ENCODE results near the gene ZFR2.

The ZFR2 gene

DNA sequence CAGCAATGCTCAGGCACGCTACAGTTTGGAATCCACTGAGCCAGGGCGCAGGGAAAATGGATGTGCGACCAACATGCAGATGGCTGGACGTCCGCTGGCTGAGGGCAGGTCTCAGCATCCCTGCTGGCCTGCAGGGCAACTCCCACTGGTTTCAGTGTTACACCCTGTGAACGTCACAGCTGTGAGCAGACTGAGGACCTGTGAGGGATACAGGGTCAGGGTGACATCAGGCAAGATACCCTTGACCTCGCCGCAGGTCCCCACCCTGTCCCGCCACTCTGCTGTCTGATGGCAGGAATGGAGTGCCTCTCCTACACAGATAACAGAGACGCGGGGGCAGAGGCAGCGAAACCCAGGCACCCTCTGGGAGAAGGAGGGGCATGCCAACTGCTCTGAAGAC, 19.1 kb downstream of the ZFR2 start:
- no peak overlapping the region for H3K4me3 ChIP-seq (ENCODE audit: low read depth, low read length)
- TF ChIP-seq, protein P1, sequence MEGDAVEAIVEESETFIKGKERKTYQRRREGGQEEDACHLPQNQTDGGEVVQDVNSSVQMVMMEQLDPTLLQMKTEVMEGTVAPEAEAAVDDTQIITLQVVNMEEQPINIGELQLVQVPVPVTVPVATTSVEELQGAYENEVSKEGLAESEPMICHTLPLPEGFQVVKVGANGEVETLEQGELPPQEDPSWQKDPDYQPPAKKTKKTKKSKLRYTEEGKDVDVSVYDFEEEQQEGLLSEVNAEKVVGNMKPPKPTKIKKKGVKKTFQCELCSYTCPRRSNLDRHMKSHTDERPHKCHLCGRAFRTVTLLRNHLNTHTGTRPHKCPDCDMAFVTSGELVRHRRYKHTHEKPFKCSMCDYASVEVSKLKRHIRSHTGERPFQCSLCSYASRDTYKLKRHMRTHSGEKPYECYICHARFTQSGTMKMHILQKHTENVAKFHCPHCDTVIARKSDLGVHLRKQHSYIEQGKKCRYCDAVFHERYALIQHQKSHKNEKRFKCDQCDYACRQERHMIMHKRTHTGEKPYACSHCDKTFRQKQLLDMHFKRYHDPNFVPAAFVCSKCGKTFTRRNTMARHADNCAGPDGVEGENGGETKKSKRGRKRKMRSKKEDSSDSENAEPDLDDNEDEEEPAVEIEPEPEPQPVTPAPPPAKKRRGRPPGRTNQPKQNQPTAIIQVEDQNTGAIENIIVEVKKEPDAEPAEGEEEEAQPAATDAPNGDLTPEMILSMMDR (IDR thresholded peaks at IDR 0.05; ENCODE audit: borderline replicate concordance, insufficient read depth, low read depth, low read length) = no peak

DNA sequence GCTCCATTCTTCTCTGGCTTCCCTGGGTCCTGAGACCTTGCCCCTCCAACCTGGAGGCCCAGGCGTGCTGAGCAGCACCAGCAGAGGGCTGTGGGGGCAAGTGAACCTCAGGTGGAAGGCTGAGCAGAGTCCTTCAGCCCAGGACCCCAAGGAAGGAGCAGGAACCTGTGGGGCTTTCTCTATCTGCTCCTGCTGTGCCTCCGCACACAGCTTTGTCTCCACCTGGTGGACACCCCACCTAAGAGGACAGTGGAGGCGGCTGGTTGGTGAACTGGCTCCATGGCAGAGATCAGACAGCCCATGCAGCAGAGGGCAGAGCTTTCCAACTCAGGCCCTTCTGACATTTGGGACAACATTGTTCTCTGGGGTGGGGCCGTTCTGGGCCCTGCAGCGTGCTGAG, 19.7 kb downstream of the ZFR2 start:
- TF ChIP-seq, protein P1 (IDR thresholded peaks at IDR 0.05; ENCODE audit: borderline replicate concordance, insufficient read depth, low read depth, low read length) = peak; percentile 66; the same call in 1 of the 2 replicates
- H3K4me3 ChIP-seq (ENCODE audit: low read depth, low read length) = no peak overlapping the region

DNA sequence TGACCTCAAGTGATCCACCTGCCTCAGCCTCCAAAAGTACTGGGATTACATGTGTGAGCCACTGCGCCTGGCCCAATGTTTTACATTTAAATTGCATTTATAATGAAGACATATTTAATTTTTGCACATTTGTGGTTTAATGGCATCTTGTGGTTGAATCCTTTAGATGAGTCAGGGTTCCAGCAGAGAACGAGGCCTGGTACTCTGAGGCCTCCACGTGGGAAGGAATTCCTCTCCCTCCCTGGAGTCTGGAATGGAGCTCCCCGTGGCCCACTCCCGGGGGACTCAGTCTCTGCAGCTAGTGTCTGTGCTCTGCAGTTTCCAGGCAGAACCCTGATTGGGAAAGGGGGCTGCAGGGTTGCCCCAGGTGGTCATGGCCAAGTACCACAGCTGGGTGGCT, 24.2 kb downstream of the ZFR2 start:
- TF ChIP-seq, protein P1 (IDR thresholded peaks at IDR 0.05; ENCODE audit: borderline replicate concordance, insufficient read depth, low read depth, low read length) = no peak

DNA sequence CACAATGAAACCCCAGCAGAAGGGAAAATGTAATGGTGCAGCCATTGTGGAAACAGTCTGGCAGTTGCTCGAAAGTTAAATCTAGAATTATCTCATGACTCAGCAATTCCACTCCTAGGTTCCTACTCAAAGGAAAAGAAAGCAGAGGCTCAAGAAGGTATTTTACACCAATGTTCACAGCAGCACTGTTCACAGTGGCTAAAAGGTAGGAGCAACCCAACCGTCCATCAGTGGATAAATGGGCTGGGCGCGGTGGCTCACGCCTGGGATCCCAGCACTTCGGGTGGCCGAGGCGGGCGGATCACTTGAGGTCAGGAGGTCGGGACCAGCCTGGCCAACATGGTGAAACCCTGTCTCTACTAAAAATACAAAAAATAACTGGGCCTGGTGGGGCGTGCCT, 25.9 kb downstream of the ZFR2 start:
- no peak overlapping the region for H3K4me3 ChIP-seq (ENCODE audit: low read depth, low read length)
- TF ChIP-seq, protein P1 (IDR thresholded peaks at IDR 0.05; ENCODE audit: borderline replicate concordance, insufficient read depth, low read depth, low read length) = no peak

More for the DNA sequence above, 24.2 kb downstream of the ZFR2 start:
- no peak overlapping the region for H3K4me3 ChIP-seq (ENCODE audit: low read depth, low read length)

DNA sequence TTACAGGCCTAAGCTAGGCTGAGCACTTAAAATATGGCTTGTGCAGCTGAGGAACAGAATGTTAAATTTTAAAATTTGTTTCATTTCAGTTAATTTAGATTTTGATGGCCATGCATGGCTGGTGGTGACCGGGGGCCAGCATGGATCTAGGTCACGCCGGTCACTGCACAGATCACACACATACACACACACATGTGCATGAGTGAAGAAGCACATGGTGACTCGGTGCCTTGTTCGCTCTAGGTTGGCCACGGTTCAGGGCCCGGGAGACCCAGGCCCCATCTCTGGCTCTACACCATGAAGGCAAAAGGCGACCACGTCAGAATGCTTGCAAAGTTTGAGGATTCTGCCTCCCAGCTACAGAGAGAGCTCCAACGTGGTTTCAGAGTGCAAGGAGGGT, 28.0 kb downstream of the ZFR2 start:
- TF ChIP-seq, protein P1 (IDR thresholded peaks at IDR 0.05; ENCODE audit: borderline replicate concordance, insufficient read depth, low read depth, low read length) = no peak
- no peak overlapping the region for H3K4me3 ChIP-seq (ENCODE audit: low read depth, low read length)

DNA sequence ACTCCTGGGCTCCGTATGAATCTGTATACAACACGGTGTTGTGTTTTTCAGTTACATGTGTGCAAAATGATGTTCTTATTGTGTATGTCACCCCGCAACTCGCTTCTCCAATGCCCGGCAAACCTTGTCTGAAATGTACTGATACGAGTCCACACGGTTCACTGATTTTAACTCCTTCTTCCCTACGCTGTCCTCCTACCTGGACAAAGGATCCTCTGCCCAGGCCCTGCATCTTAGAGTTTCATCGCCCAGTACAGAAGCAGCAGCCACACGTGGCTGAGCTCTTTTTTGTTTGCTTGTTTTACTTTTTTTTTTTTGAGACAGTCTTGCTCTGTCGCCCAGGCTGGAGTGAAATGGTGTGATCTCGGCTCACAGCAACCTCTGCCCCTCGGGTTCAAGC, 28.9 kb downstream of the ZFR2 start:
- TF ChIP-seq, protein P1 (IDR thresholded peaks at IDR 0.05; ENCODE audit: borderline replicate concordance, insufficient read depth, low read depth, low read length) = no peak
- H3K4me3 ChIP-seq (ENCODE audit: low read depth, low read length) = no peak overlapping the region

DNA sequence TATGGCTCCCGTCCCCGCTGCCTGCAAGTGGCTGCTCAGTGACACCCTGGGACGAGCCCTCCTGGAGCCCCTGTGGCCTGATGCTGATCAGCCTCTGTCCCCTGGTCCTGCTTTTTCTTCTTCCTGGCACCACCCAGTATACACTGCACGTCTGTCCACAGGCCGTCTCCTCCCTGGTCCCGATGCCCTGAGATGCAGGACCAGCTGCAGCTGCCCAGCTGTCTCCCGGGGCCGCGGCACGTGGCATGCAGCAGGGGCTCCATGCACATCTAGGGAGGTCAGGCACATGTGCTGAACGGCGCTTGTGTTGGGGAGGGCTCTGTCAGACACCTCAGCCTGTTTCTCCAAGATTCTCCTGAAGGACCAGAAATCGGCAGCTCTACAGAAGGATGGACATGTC, 30.2 kb downstream of the ZFR2 start:
- TF ChIP-seq, protein P1 (IDR thresholded peaks at IDR 0.05; ENCODE audit: borderline replicate concordance, insufficient read depth, low read depth, low read length) = no peak
- H3K4me3 ChIP-seq (ENCODE audit: low read depth, low read length) = no peak overlapping the region
